NT2/D1 (cell line): Measurements from ENCODE around the gene CORO1C.

ENCODE experiments used
- SUZ12 ChIP-seq: IDR thresholded peaks from 2 replicates; pipeline ENCODE4 v1.6.1; 2011; ENCODE audit not compliant: insufficient read length, insufficient read depth; ENCODE audit errors: extremely low read depth
- YY1 ChIP-seq: IDR thresholded peaks from 2 replicates; pipeline ENCODE4 v1.6.1; 2011; ENCODE audit not compliant: insufficient read length, insufficient read depth
- ZNF274 ChIP-seq: IDR thresholded peaks from 2 replicates; pipeline ENCODE4 v1.6.1; 2011; ENCODE audit warnings: mild to moderate bottlenecking, low read depth, low read length

DNA sequence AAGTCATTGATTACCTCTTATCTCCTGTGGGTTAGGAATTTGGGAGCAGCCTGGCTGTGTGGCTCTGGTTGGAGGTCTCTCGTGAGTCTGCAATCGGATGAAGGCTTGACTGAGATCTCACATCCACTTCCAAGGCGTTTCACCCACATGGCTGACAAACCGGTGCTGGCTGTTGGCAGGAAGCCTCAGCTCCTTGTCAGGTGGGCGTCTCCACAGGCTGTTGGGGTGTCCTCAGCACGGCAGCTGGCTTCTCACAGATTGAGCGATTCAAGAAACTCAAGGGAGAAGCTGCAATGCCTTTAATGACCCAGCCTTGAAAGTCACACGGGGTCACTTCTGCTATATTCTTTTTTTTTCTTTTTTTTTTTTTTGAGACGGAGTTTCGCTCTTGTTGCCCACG is 28.6 kb upstream of the CORO1C start:
- TF ChIP-seq YY1 (no peak), SUZ12 (no peak), ZNF274 (no peak)
